Loucy (cell line): Measurements from ENCODE around the gene BCO1.

Source experiments
- CTCF ChIP-seq: fragments of 200-600 bp; sonication (generic); conservative IDR thresholded peaks from 2 replicates; pipeline ENCODE4 v1.5.1; 2014; ENCODE audit warnings: mild to moderate bottlenecking, antibody characterized with exemption, low read length
- EZH2phosphoT487 ChIP-seq: fragments of 200-600 bp; IDR thresholded peaks from 2 replicates; pipeline ENCODE4 v1.6.1; 2018; ENCODE audit warnings: antibody characterized with exemption, mild to moderate bottlenecking, moderate library complexity, borderline replicate concordance

- TF ChIP-seq CTCF (no peak), EZH2phosphoT487 (no peak)
Observed at GRCh38 chr16:81237282-81237681, 1.2 kb upstream of the BCO1 start.
